Kidney (tissue), 14 donors: Measurements from ENCODE around the gene NRP1. TPM values are rescaled to one million over a fixed set of nuclear protein-coding genes. Genes with fewer than 3 reads are reported as not detected.

Experiments
- DNase-seq, 5 donors: peaks; one replicate each; pipeline ENCODE4 v3.0.0-alpha.2; 2013 to 2020
- FAIRE-seq: peaks from 2 replicates; lab custom pipeline; 2012; peaks lifted over from hg19 to GRCh38; lab: Jason Lieb, UNC
- H3K27ac ChIP-seq, 2 donors: one replicate each; pipeline ENCODE4 v1.7.0; 2013; ENCODE audit warnings: low read depth in 2 of 2, low read length in 2 of 2, inconsistent platforms in 1 of 2
- H3K27me3 ChIP-seq: one replicate; pipeline ENCODE4 v1.7.1; 2013; ENCODE audit warnings: low read length, inconsistent platforms; ENCODE audit not compliant: control insufficient read depth, insufficient read depth
- H3K36me3 ChIP-seq, 3 donors: one replicate each; pipeline versions ENCODE4 v1.7.0 to v1.7.1; 2013; ENCODE audit warnings: low read length in 3 of 3, control low read depth in 1 of 3, inconsistent platforms in 1 of 3; ENCODE audit not compliant: insufficient read depth in 3 of 3, control insufficient read depth in 2 of 3
- H3K4me1 ChIP-seq, 3 donors: one replicate each; pipeline versions ENCODE4 v1.7.0 to v1.7.1; 2013; ENCODE audit warnings: low read length in 3 of 3, inconsistent platforms in 1 of 3, low read depth in 1 of 3; ENCODE audit not compliant: control insufficient read depth in 2 of 3, insufficient read depth in 2 of 3
- H3K4me3 ChIP-seq, 3 donors: one replicate each; pipeline versions ENCODE4 v1.7.0 to v1.8.1; 2013; ENCODE audit warnings: low read length in 3 of 3, control low read depth in 1 of 3, inconsistent platforms in 1 of 3
- H3K9ac ChIP-seq, 3 donors: one replicate each; pipeline versions ENCODE4 v1.7.0 to v1.7.1; 2013; ENCODE audit warnings: low read length in 3 of 3, control low read depth in 1 of 3, inconsistent platforms in 1 of 3
- H3K9me3 ChIP-seq, 3 donors: one replicate each; pipeline versions ENCODE4 v1.7.0 to v1.7.1; 2013; ENCODE audit warnings: low read length in 3 of 3, control low read depth in 1 of 3, inconsistent platforms in 1 of 3; ENCODE audit not compliant: control insufficient read depth in 2 of 3, insufficient read depth in 1 of 3
- CTCF ChIP-seq: IDR thresholded peaks from 3 replicates; pipeline ENCODE4 v1.5.1; 2012; ENCODE audit warnings: mild to moderate bottlenecking, moderate library complexity, borderline replicate concordance; ENCODE audit not compliant: insufficient read depth; ENCODE audit errors: extremely low read depth
- intact Hi-C: fragments of 100-400 bp; cut with DNase I; formaldehyde crosslinking; loops from one replicate; pipeline ENCODE4 v1.11.1; 2022
- polyA plus RNA-seq: library from polyadenylated mRNA; stranded (reverse); fragments of 350-450 nt; fragmentation: Illumina TruSeq; extraction: RNeasy Lipid Tissue Mini Kit (QIAGEN cat#74804); gene quantifications from one replicate; pipeline ENCODE4 v1.2.3, GENCODE V29; 2014; ENCODE audit warnings: low read depth, low replicate concordance; ENCODE audit not compliant: insufficient read depth
- total RNA-seq: library from RNA; stranded (reverse); fragmentation: NEBNext Ultra II Directional; extraction: Animal tissue kit (Norgen Biotek cat#: 25700); gene quantifications from one replicate; pipeline ENCODE4 v1.2.1, GENCODE V29; 2021
- donor health status: control.
- donor health status: control.
- donor health status: control.
- donor health status: control.
- donor health status: control.
- donor health status: DM: yes; HTN: yes; CAD: no.
- donor health status: Normal renal cell carcinoma (clear cell type).

The NRP1 gene
- total and polyA plus RNA-seq, 2 donors from 2014 or later, result 40.5 to 243 TPM

GRCh38 chr10:33365871-33366411 lies 31.5 kb upstream of the NRP1 start:
- Histone ChIP-seq H3K9ac (no peak overlapping the region), H3K36me3 (no peaks in the 10 kb centered on the region), H3K4me1 (no peaks in the 10 kb centered on the region), H3K9me3 (peaks cover 0 to 26% (median 4%) of the 10 kb centered on the region in 3 donors), H3K4me3 (no peak overlapping the region), H3K27ac (no peak overlapping the region), H3K27me3 (no peaks in the 10 kb centered on the region)
- no peak for DNase-seq
- intact Hi-C loops, result no loop called here
- no peak for TF ChIP-seq CTCF
- no peak for FAIRE-seq

GRCh38 chr10:33365301-33365700 lies 30.8 kb upstream of the NRP1 start:
- H3K9ac ChIP-seq, result no peak overlapping the region
- H3K4me3 ChIP-seq, result no peak overlapping the region
- no peak overlapping the region for H3K27ac ChIP-seq
- H3K36me3 ChIP-seq, result no peaks in the 10 kb centered on the region
- H3K4me1 ChIP-seq, result no peaks in the 10 kb centered on the region
- peaks cover 0 to 26% (median 4%) of the 10 kb centered on the region in 3 donors for H3K9me3 ChIP-seq
- no peak for TF ChIP-seq CTCF
- intact Hi-C loops, result no loop called here
- DNase-seq, result no peak
- FAIRE-seq, result no peak
- H3K27me3 ChIP-seq, result no peaks in the 10 kb centered on the region

GRCh38 chr10:33363106-33363505 lies 28.6 kb upstream of the NRP1 start:
- no peak overlapping the region for H3K4me3 ChIP-seq
- no peak overlapping the region for H3K27ac ChIP-seq
- H3K4me1 ChIP-seq, result no peaks in the 10 kb centered on the region
- no peak for TF ChIP-seq CTCF
- no peaks in the 10 kb centered on the region for H3K27me3 ChIP-seq
- no peaks in the 10 kb centered on the region for H3K36me3 ChIP-seq
- intact Hi-C loops, result no loop called here
- DNase-seq (no peak), FAIRE-seq (no peak)
- peaks cover 0 to 26% (median 4%) of the 10 kb centered on the region in 3 donors for H3K9me3 ChIP-seq
- no peak overlapping the region for H3K9ac ChIP-seq

- Histone ChIP-seq H3K9me3 (no peaks in the 10 kb centered on the region), H3K36me3 (no peaks in the 10 kb centered on the region), H3K27ac (no peak overlapping the region), H3K27me3 (no peaks in the 10 kb centered on the region), H3K9ac (no peak overlapping the region), H3K4me3 (no peak overlapping the region), H3K4me1 (no peaks in the 10 kb centered on the region)
- no peak for FAIRE-seq
- DNase-seq, result no peak
- no peak for TF ChIP-seq CTCF
- intact Hi-C loops, result no loop called here
These were observed 23.5 kb upstream of the NRP1 start for GRCh38 chr10:33358016-33358415.
